Measurements from ENCODE around the gene ADAMTS12. TPM values are rescaled to one million over a fixed set of nuclear protein-coding genes. Genes with fewer than 3 reads are reported as not detected.

Gene ADAMTS12
- total RNA-seq, 1 donor from 2014 or later: 0.54 TPM

DNA sequence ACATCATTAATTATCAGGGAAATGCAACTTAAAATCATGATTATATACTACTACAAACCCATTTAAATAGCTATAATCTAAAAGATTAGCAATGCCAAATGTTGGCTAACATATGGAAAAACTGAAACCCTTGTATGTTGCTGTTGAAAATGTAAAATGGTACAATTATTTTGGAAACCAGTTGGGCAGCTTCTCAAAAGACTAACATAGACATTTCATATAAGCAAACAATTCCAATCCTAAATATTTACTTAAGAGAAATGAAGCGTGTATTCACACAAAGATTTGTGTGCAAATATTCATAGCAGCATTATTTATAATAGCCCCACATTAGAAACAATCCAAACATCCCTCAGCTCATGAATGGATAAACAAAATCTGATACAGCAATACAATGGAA, 106.2 kb downstream of the ADAMTS12 start:
- no peak for DNase-seq
- Mint-ChIP-seq H3K4me1 (ENCODE audit: low read depth, unreplicated experiment) (no peaks in the 10 kb centered on the region), H3K36me3 (ENCODE audit: unreplicated experiment) (peaks cover 3% of the 10 kb centered on the region), H3K27me3 (ENCODE audit: unreplicated experiment) (peaks cover 3% of the 10 kb centered on the region), H3K27ac (ENCODE audit: unreplicated experiment) (no peak overlapping the region), H3K4me3 (ENCODE audit: unreplicated experiment) (no peak overlapping the region), H3K9me3 (ENCODE audit: unreplicated experiment) (peaks cover 5% of the 10 kb centered on the region)
- TF ChIP-seq, protein P1, sequence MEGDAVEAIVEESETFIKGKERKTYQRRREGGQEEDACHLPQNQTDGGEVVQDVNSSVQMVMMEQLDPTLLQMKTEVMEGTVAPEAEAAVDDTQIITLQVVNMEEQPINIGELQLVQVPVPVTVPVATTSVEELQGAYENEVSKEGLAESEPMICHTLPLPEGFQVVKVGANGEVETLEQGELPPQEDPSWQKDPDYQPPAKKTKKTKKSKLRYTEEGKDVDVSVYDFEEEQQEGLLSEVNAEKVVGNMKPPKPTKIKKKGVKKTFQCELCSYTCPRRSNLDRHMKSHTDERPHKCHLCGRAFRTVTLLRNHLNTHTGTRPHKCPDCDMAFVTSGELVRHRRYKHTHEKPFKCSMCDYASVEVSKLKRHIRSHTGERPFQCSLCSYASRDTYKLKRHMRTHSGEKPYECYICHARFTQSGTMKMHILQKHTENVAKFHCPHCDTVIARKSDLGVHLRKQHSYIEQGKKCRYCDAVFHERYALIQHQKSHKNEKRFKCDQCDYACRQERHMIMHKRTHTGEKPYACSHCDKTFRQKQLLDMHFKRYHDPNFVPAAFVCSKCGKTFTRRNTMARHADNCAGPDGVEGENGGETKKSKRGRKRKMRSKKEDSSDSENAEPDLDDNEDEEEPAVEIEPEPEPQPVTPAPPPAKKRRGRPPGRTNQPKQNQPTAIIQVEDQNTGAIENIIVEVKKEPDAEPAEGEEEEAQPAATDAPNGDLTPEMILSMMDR (IDR thresholded peaks at IDR 0.05; ENCODE audit: partially characterized antibody, unreplicated experiment): no peak

DNA sequence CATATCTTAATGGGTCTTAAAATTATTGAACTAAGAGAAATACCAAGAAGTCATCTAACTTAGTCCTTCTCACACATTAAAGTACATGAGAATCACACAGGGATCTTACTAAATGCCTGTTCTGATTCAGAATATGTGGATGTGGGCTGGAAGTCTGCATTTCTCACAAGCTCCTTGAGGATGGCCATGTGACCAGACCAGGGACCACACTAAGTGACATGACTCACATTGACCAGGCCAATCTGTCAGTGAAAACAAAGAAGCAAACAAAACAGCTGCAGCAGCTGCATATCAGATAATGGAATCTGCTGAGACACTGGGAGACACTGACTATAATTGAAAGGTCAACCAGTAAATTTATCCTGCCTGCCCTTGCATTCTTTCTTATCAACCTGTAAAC, 110.5 kb downstream of the ADAMTS12 start:
- Mint-ChIP-seq H3K27ac (ENCODE audit: unreplicated experiment) (peak overlapping the region; percentile 4), H3K36me3 (ENCODE audit: unreplicated experiment) (peaks cover 3% of the 10 kb centered on the region), H3K27me3 (ENCODE audit: unreplicated experiment) (peaks cover 3% of the 10 kb centered on the region), H3K4me3 (ENCODE audit: unreplicated experiment) (no peak overlapping the region), H3K4me1 (ENCODE audit: low read depth, unreplicated experiment) (no peaks in the 10 kb centered on the region), H3K9me3 (ENCODE audit: unreplicated experiment) (peaks cover 5% of the 10 kb centered on the region)
- TF ChIP-seq, protein P1 (IDR thresholded peaks at IDR 0.05; ENCODE audit: partially characterized antibody, unreplicated experiment): no peak
- DNase-seq: no peak

DNA sequence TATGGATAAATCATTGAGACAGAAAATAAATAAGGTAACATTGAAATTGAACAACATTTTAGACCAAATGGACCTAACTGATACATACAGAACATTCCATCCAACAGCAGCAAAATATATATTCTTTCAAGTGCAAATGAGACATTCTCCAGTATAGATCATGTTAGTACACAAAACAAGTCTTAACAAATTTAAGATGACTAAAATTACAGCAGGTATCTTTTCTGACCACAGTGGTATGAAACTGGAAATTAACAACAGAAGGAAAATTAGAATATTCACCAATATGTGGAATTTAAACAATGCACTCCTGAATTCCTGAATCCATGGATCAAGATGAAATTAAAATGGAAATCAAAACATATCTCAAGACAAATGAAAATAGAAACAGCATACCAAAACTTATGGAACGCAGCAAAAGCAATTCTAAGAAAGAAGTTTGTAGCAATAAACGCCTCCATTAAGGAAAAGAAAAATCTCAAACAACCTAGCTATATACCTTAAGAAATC, 115.6 kb downstream of the ADAMTS12 start:
- no peak overlapping the region for H3K4me3 Mint-ChIP-seq (ENCODE audit: unreplicated experiment)
- H3K27ac Mint-ChIP-seq (ENCODE audit: unreplicated experiment): no peak overlapping the region
- DNase-seq: no peak
- no peaks in the 10 kb centered on the region for H3K4me1 Mint-ChIP-seq (ENCODE audit: low read depth, unreplicated experiment)
- TF ChIP-seq, protein P1 (IDR thresholded peaks at IDR 0.05; ENCODE audit: partially characterized antibody, unreplicated experiment): no peak
- no peaks in the 10 kb centered on the region for H3K36me3 Mint-ChIP-seq (ENCODE audit: unreplicated experiment)
- peaks cover 2% of the 10 kb centered on the region for H3K27me3 Mint-ChIP-seq (ENCODE audit: unreplicated experiment)
- no peaks in the 10 kb centered on the region for H3K9me3 Mint-ChIP-seq (ENCODE audit: unreplicated experiment)

DNA sequence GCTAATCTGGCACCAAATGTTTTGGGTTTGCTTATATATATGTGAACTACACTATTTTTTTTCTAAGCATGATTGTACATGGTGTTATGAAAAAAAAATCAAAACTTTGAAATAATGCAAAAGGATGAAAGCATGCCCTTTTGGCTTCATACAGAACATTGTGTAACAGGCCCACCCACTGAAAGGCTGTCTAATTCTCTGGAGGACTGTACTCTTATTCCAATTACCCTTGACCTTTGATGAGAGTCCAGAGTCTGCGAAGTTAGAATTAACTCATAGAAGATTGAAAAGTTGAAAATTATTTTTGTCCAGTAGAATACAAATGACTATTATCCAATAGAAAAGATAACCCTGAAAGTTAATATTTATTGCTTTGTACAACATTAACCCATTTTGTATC, 117.4 kb downstream of the ADAMTS12 start:
- Mint-ChIP-seq H3K4me3 (ENCODE audit: unreplicated experiment) (no peak overlapping the region), H3K27me3 (ENCODE audit: unreplicated experiment) (peaks cover 1% of the 10 kb centered on the region), H3K4me1 (ENCODE audit: low read depth, unreplicated experiment) (no peaks in the 10 kb centered on the region), H3K36me3 (ENCODE audit: unreplicated experiment) (no peaks in the 10 kb centered on the region), H3K27ac (ENCODE audit: unreplicated experiment) (no peak overlapping the region), H3K9me3 (ENCODE audit: unreplicated experiment) (no peaks in the 10 kb centered on the region)
- TF ChIP-seq, protein P1 (IDR thresholded peaks at IDR 0.05; ENCODE audit: partially characterized antibody, unreplicated experiment): no peak
- DNase-seq: no peak

DNA sequence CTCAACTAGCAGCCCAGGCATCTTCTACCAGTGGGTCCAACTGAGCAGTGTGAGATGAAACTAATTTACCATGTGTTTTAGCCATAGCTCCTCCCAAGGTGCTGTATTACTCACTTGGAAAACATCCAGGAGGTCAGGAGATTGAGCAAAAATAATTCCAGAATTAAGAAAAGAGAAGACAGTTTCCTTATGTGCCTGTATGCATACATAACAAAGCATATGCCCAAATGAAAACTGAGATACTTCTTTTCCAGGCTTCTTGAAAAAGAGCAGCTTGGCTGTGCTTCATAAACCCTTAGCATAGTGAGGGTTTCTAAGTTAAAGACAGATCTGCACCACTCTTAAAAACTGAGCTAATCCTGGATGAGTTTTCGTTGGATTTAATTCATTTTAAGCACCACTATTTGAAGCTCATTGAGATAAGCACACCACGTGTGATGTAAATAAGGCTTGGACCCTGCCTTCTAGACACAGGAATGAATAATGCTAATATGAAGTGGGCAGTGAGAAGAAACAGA, 119.4 kb downstream of the ADAMTS12 start:
- Mint-ChIP-seq H3K36me3 (ENCODE audit: unreplicated experiment) (no peaks in the 10 kb centered on the region), H3K9me3 (ENCODE audit: unreplicated experiment) (no peaks in the 10 kb centered on the region), H3K4me3 (ENCODE audit: unreplicated experiment) (no peak overlapping the region), H3K27me3 (ENCODE audit: unreplicated experiment) (peaks cover 1% of the 10 kb centered on the region), H3K4me1 (ENCODE audit: low read depth, unreplicated experiment) (no peaks in the 10 kb centered on the region), H3K27ac (ENCODE audit: unreplicated experiment) (no peak overlapping the region)
- DNase-seq: no peak
- TF ChIP-seq, protein P1 (IDR thresholded peaks at IDR 0.05; ENCODE audit: partially characterized antibody, unreplicated experiment): no peak
